ENCODE measurements around the gene ERCC1. TPM values are rescaled to one million over a fixed set of nuclear protein-coding genes. Genes with fewer than 3 reads are reported as not detected.
A peak's percentile ranks its signal among the peaks of the same experiment; 100 is the strongest.

ERCC1 gene
- total RNA-seq, 1 donor from 2014 or later = 77.9 TPM

DNA sequence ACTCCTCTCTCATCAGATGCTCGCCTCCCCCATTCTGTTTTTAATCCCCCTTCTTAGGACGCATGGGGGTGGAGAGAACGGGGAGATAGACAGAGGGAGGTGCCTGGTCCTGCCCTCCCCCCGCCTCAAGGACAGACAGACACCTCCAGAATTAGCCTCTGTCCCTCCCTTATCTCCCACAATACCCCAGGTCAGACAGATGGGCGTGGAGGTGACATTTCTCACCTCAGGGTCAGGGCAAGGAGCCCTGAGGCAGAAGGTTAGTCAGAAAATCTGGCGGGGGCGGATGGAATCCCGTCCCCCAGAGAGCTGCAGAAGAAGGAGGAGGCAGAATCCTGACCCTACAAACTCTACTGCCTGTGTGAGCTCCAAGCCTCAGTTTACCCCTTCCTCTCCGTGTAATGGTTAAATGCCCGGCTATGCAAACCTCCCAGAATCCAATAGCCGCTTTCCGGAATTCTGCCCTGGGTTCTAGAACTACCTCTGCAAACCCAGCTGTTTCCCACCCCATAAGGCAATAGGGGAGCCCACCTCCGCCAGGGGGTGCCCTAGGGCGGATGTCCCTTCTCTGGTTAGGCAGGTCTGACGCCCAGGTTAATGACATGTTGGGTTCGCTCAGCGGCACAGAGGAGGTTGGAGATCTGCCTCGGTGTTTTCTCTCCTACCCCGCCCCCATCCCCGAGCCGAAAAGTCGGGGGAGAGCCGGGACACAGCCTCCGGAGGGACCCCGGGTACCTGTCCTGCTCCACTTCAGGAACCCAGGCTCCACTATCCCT is 19.7 kb downstream of the ERCC1 start:
- Mint-ChIP-seq H3K27me3 (ENCODE audit: low read depth) (no peaks in the 10 kb centered on the region), H3K27ac (ENCODE audit: unreplicated experiment) (peak overlapping the region; percentile 98), H3K36me3 (ENCODE audit: low read depth) (peaks cover 5% of the 10 kb centered on the region), H3K4me1 (ENCODE audit: low read depth) (peaks cover 48% of the 10 kb centered on the region), H3K4me3 (ENCODE audit: unreplicated experiment) (peak overlapping the region; percentile 95), H3K9me3 (ENCODE audit: low read depth) (no peaks in the 10 kb centered on the region)
- no peak for DNase-seq (ENCODE audit: low spot score)
- peak; percentile 82 for TF ChIP-seq CTCF (IDR thresholded peaks at IDR 0.05)

- no peaks in the 10 kb centered on the region for H3K27me3 Mint-ChIP-seq (ENCODE audit: low read depth)
- H3K4me3 Mint-ChIP-seq (ENCODE audit: unreplicated experiment) = peak overlapping the region; percentile 95
- peaks cover 3% of the 10 kb centered on the region for H3K36me3 Mint-ChIP-seq (ENCODE audit: low read depth)
- H3K27ac Mint-ChIP-seq (ENCODE audit: unreplicated experiment) = peak overlapping the region; percentile 98
- no peaks in the 10 kb centered on the region for H3K9me3 Mint-ChIP-seq (ENCODE audit: low read depth)
- no peak for TF ChIP-seq CTCF (IDR thresholded peaks at IDR 0.05)
- no peak for DNase-seq (ENCODE audit: low spot score)
- peaks cover 54% of the 10 kb centered on the region for H3K4me1 Mint-ChIP-seq (ENCODE audit: low read depth)
These were observed 20.4 kb downstream of the ERCC1 start for GRCh38 chr19:45403272-45403671.

- peak; percentile 84 for TF ChIP-seq CTCF (IDR thresholded peaks at IDR 0.05)
- H3K4me1 Mint-ChIP-seq (ENCODE audit: low read depth) = peaks cover 48% of the 10 kb centered on the region
- peak overlapping the region; percentile 95 for H3K4me3 Mint-ChIP-seq (ENCODE audit: unreplicated experiment)
- peak overlapping the region; percentile 98 for H3K27ac Mint-ChIP-seq (ENCODE audit: unreplicated experiment)
- H3K27me3 Mint-ChIP-seq (ENCODE audit: low read depth) = no peaks in the 10 kb centered on the region
- peaks cover 2% of the 10 kb centered on the region for H3K36me3 Mint-ChIP-seq (ENCODE audit: low read depth)
- DNase-seq (ENCODE audit: low spot score) = no peak
- H3K9me3 Mint-ChIP-seq (ENCODE audit: low read depth) = no peaks in the 10 kb centered on the region
These were observed 21.2 kb downstream of the ERCC1 start for GRCh38 chr19:45402298-45403061.

- Mint-ChIP-seq H3K9me3 (ENCODE audit: low read depth) (no peaks in the 10 kb centered on the region), H3K4me1 (ENCODE audit: low read depth) (peaks cover 42% of the 10 kb centered on the region), H3K27me3 (ENCODE audit: low read depth) (no peaks in the 10 kb centered on the region), H3K27ac (ENCODE audit: unreplicated experiment) (peak overlapping the region; percentile 91), H3K36me3 (ENCODE audit: low read depth) (peaks cover 4% of the 10 kb centered on the region), H3K4me3 (ENCODE audit: unreplicated experiment) (peak overlapping the region; percentile 58)
- no peak for TF ChIP-seq CTCF (IDR thresholded peaks at IDR 0.05)
- no peak for DNase-seq (ENCODE audit: low spot score)
These were observed 21.9 kb downstream of the ERCC1 start for GRCh38 chr19:45401815-45402214.

DNA sequence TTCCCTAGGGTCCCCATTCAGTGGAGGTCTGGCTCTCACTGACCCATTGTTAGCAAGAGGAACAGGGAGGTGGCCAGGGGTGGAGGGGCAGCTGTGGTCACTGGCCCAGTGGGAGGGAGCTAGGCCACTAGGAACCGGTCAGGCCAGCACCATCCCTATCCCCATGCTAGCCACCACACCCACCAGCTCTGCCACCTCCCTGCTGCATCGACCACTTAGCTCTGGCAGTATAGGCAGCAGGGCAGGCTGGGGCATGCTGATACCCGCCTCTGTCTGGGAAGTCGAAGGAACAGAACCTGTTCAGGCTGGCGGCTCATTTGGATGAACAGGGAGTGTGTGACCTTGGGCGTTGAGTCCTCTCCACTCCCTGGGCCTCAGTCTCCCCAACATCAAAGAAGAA is 23.5 kb downstream of the ERCC1 start:
- no peaks in the 10 kb centered on the region for H3K9me3 Mint-ChIP-seq (ENCODE audit: low read depth)
- H3K36me3 Mint-ChIP-seq (ENCODE audit: low read depth) = peaks cover 7% of the 10 kb centered on the region
- DNase-seq (ENCODE audit: low spot score) = no peak
- H3K4me3 Mint-ChIP-seq (ENCODE audit: unreplicated experiment) = no peak overlapping the region
- TF ChIP-seq CTCF (IDR thresholded peaks at IDR 0.05) = no peak
- H3K27ac Mint-ChIP-seq (ENCODE audit: unreplicated experiment) = no peak overlapping the region
- H3K27me3 Mint-ChIP-seq (ENCODE audit: low read depth) = no peaks in the 10 kb centered on the region
- peaks cover 37% of the 10 kb centered on the region for H3K4me1 Mint-ChIP-seq (ENCODE audit: low read depth)

Data from chondrocyte (in vitro differentiated cells).